Measurements from ENCODE around the gene TUBA4A. TPM values are rescaled to one million over a fixed set of nuclear protein-coding genes. Genes with fewer than 3 reads are reported as not detected.

TUBA4A gene
- total and polyA plus RNA-seq, 10 of the 15 experiments (the other 5 are each of a cell fraction or from before 2014, with no cell fraction given), result 58.2 to 325 (median 134) TPM

DNA sequence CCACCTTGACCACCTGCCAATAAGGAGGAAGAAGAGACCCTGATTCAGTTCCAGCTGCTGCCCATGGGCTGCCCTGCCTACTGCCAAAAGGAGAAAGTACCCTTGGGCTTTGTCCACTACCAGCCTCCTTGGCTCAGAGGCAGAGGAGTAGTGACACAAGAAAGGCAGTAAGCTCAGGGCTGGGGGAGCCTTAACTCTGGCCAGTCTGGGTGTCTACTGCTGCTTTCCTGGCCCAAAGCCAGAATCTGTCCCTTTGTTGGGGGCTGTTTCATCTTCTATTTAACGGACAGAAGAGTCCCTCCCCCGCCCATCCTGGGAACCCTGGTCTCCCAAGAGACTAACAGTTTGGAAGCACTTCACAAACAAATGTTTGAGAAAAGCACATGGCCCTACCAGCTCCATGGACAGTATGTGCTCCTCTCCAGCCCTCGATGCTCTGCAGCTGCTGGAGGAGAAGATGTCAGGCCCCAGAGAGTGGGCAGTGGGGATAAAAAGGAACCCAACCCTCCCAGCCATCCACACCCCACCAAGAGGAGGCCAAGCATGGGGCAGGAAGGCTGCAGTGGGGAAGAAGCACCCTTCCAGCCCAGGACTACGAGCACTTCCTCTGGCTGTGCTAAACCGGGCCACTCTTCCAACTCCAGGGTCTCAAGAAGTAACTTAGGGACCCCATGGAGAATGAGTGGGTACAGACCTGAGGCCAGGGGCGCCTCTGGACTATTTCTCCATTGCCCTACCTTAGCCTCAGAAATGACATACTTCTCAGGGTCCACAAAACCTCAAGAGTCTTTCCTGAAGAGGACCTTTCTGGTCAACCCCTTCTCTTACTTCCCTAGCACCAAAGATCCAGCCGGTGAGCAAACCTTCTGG lies 25.4 kb downstream of the TUBA4A start:
- SMC1A ChIA-PET (ENCODE audit: uncharacterized antibody, unreplicated experiment), result interaction anchor here (0.8 to 2.7 kb wide), 8 partner anchors 9 to 69 kb away, joined by 3 to 22 read pairs (median 8); partner anchors contain the start of genes ABCB6, GLB1L, STK16 and TUBA4B
- 28% methylated on average over 7 of the region's 7 CpGs for WGBS (ENCODE audit: insufficient coverage, insufficient replicate concordance, low lambda C conversion rate, missing lambda C conversion rate)
- H3K9ac ChIP-seq (ENCODE audit: control insufficient read depth, insufficient read depth, low read length), result peak overlapping the region; percentile 92
- H4K20me1 ChIP-seq (ENCODE audit: control insufficient read depth, insufficient read depth), result no peaks in the 10 kb centered on the region
- peak overlapping the region; percentile 38 for H3K4me2 ChIP-seq (ENCODE audit: control insufficient read depth, insufficient read depth)
- ATAC-seq, result no peak
- no peak for FAIRE-seq
- in situ Hi-C loops (cut with MboI) (no loop called here), intact Hi-C loops (cut with micrococcal nuclease; ENCODE audit: unreplicated experiment) (loop anchor here (2.0 kb wide), 1 partner anchor 25 kb away; the partner anchor contains the start of genes TUBA4A and TUBA4B)
- CTCF ChIA-PET, result interaction anchor here (0.7 to 2.8 kb wide), 8 partner anchors 9 to 898 kb away, joined by 3 to 16 read pairs (median 7); partner anchors contain the start of gene ABCB6
- no TSS peak for BruUV-seq (replicated peaks)
- H3K79me2 ChIP-seq (ENCODE audit: control insufficient read depth, insufficient read depth, low read length), result peaks cover 44% of the 10 kb centered on the region
- H3K36me3 ChIP-seq (ENCODE audit: control insufficient read depth in 2 of 2, insufficient read depth in 2 of 2, low read length in 1 of 2), result peaks cover 4 to 28% of the 10 kb centered on the region in 2 experiments
- no peak for DNase-seq (ENCODE audit: low read depth, low spot score)
- no peaks in the 10 kb centered on the region for H3K9me3 ChIP-seq (replicated peaks; ENCODE audit: control insufficient read depth, insufficient read depth, low read length)
- no peak overlapping the region for H2AFZ ChIP-seq (ENCODE audit: control insufficient read depth, low read depth, low read length)
- TF ChIP-seq SPI1 (IDR thresholded peaks at IDR 0.05; ENCODE audit: borderline replicate concordance, insufficient read depth, low read depth, low read length), result 0 out of 2 replicates have a peak, but pooled peaks have one; percentile 8
- TF ChIP-seq, protein P1, sequence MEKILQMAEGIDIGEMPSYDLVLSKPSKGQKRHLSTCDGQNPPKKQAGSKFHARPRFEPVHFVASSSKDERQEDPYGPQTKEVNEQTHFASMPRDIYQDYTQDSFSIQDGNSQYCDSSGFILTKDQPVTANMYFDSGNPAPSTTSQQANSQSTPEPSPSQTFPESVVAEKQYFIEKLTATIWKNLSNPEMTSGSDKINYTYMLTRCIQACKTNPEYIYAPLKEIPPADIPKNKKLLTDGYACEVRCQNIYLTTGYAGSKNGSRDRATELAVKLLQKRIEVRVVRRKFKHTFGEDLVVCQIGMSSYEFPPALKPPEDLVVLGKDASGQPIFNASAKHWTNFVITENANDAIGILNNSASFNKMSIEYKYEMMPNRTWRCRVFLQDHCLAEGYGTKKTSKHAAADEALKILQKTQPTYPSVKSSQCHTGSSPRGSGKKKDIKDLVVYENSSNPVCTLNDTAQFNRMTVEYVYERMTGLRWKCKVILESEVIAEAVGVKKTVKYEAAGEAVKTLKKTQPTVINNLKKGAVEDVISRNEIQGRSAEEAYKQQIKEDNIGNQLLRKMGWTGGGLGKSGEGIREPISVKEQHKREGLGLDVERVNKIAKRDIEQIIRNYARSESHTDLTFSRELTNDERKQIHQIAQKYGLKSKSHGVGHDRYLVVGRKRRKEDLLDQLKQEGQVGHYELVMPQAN (conservative IDR thresholded peaks at IDR 0.05), result no peak
- no peaks in the 10 kb centered on the region for H3K27me3 ChIP-seq (replicated peaks in 1 of 2; ENCODE audit: control insufficient read depth in 2 of 2, insufficient read depth in 2 of 2, low read length in 1 of 2)
- H3K4me3 ChIP-seq, result peak overlapping the region; percentile 97
- H3K4me1 ChIP-seq (ENCODE audit: control insufficient read depth, insufficient read depth, low read length), result peaks cover 15% of the 10 kb centered on the region
- RAD21 ChIA-PET (ENCODE audit: unreplicated experiment), result interaction anchor here (0.5 to 2.6 kb wide), 11 partner anchors 10 to 67 kb away, joined by 3 to 13 read pairs (median 4); partner anchors contain the start of genes ABCB6 and TUBA4A
- peak overlapping the region; percentile 87 for H3K27ac ChIP-seq (ENCODE audit: control insufficient read depth, insufficient read depth)
- POLR2A ChIA-PET, result interaction anchor here (0.6 to 3.5 kb wide), 17 partner anchors 8 to 343 kb away, joined by 3 to 45 read pairs (median 4); partner anchors contain the start of genes ABCB6, DNAJB2, DNPEP and GLB1L

Data from GM12878 (cell line).